Upper lobe of left lung (tissue), 6 donors: ENCODE measurements around the gene TPSB2. TPM values are rescaled to one million over a fixed set of nuclear protein-coding genes. Genes with fewer than 3 reads are reported as not detected.
A peak's percentile ranks its signal among the peaks of the same experiment; 100 is the strongest.

Experiments used
- ATAC-seq, 2 donors: fragments of 200-7000 bp; cut with Tn5 transposase; one replicate each; pipeline ENCODE4 v1.9.1; 2022; ENCODE audit warnings: mild to moderate bottlenecking in 2 of 2, moderate library complexity in 2 of 2; ENCODE audit not compliant: low FRiP score in 2 of 2
- DNase-seq, 2 donors: peaks; one replicate each; pipeline ENCODE4 v3.0.0-alpha.2; 2019 to 2020
- H3K27ac ChIP-seq, 4 donors: fragments of 200-600 bp; sonication (generic); one replicate each; pipeline ENCODE4 v1.5.1; 2016 to 2019
- H3K27me3 ChIP-seq, 4 donors: fragments of 200-600 bp; sonication (generic); one replicate each; pipeline ENCODE4 v1.5.1; 2017 to 2019
- H3K36me3 ChIP-seq, 4 donors: fragments of 200-600 bp; sonication (generic); one replicate each; pipeline ENCODE4 v1.5.1; 2016 to 2019
- H3K4me1 ChIP-seq, 4 donors: fragments of 200-600 bp; sonication (generic); one replicate each; pipeline ENCODE4 v1.5.1; 2018 to 2019
- H3K4me3 ChIP-seq, 4 donors: fragments of 200-600 bp; sonication (generic); one replicate each; pipeline ENCODE4 v1.5.1; 2017 to 2019; ENCODE audit warnings: mild to moderate bottlenecking in 2 of 4, moderate library complexity in 1 of 4
- H3K9me3 ChIP-seq, 4 donors: fragments of 200-600 bp; sonication (generic); one replicate each; pipeline ENCODE4 v1.5.1; 2018 to 2019
- EP300 ChIP-seq, 4 donors: sonication (generic); formaldehyde crosslinking; IDR thresholded peaks; one replicate each; pipeline ENCODE4 v1.5.1; 2017; ENCODE audit warnings: antibody characterized with exemption in 4 of 4, control low read depth in 2 of 4
- POLR2A ChIP-seq, 4 donors: fragments of 450-650 bp; IDR thresholded peaks; one replicate each; pipeline ENCODE4 v1.5.1; 2016 to 2017; ENCODE audit warnings: antibody characterized with exemption in 4 of 4, mild to moderate bottlenecking in 2 of 4
- POLR2AphosphoS5 ChIP-seq, 2 donors: sonication (generic); formaldehyde crosslinking; IDR thresholded peaks; one replicate each; pipeline ENCODE4 v1.5.1; 2017; ENCODE audit warnings: antibody characterized with exemption in 2 of 2
- WGBS, 2 donors: methylation state at CpG; one replicate each; pipeline ENCODE4 v1.1.5; 2017 to 2018; 5-methylcytosine and 5-hydroxymethylcytosine counted together
- total RNA-seq, 6 donors: library from RNA; depleted of rRNA in 4 of 6; stranded (reverse); fragments of >200 nt in 4 of 6; gene quantifications; one replicate each; pipeline versions ENCODE4 v1.1.0 to v1.2.1, GENCODE V29; 2016 to 2021
- TF ChIP-seq, protein P1 (sequence below), 6 experiments: fragments of 450-650 bp in 4 of 6; fragments of 200-600 bp in 2 of 6; sonication (generic) in 2 of 6; IDR thresholded peaks; one replicate each; pipeline ENCODE4 v1.5.1; 2016 to 2019; ENCODE audit warnings: antibody characterized with exemption in 6 of 6
- donor health status: DM: no; HTN: no; CAD: no; lungs with moderate emphysema.
- donor health status: DM: no; HTN: yes; CAD: no; lungs with severe emphysema.

Gene TPSB2
- total RNA-seq, 6 donors from 2014 or later = 10.5 to 329 (median 70.7) TPM

DNA sequence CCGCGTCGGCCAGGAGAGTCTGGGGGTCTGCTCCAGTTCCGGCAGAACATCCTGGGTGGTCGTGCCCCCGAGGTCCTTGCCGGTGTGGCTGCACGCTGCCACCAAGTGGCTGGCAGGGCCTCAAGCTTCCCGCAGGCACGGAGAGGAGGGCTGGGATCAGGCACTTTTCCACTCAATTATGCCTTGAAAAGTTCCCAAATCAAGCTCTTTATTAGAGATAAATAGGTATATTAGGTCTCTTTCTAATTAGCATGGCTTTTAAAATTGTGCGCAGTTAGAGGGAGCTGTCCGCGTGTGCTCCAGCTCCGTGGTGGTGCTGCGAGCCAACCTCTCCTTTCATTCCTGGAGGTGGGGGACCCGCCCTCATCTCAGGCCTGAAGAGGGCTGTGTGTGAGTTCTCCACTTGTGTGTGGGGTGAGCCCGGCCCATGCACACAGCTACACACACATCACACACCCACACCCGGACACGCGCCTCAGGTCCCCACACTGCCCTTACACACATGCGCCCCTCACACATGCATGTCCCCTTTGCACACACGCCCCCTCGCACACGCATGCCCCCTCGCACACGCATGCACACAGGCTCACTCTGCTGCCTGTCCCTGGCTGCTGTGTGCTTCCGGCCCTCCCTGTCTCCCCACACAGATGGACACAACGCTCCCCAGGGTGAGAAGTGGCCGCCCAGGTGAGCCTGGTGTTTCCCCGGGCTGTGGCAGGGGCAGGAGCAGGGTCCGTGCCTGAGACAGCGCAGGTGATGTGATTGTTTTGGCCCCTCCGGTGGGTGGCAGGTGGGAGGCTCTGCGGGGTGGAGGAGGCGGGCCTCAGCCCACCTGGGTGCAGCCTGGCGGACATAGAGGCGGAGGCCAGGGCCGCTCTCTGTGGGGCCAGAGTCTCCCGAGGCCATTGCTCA is 48.3 kb downstream of the TPSB2 start:
- TF ChIP-seq POLR2AphosphoS5 (IDR thresholded peaks at IDR 0.05) (no peak), POLR2A (IDR thresholded peaks at IDR 0.05) (no peak), EP300 (IDR thresholded peaks at IDR 0.05) (no peak)
- TF ChIP-seq, protein P1, sequence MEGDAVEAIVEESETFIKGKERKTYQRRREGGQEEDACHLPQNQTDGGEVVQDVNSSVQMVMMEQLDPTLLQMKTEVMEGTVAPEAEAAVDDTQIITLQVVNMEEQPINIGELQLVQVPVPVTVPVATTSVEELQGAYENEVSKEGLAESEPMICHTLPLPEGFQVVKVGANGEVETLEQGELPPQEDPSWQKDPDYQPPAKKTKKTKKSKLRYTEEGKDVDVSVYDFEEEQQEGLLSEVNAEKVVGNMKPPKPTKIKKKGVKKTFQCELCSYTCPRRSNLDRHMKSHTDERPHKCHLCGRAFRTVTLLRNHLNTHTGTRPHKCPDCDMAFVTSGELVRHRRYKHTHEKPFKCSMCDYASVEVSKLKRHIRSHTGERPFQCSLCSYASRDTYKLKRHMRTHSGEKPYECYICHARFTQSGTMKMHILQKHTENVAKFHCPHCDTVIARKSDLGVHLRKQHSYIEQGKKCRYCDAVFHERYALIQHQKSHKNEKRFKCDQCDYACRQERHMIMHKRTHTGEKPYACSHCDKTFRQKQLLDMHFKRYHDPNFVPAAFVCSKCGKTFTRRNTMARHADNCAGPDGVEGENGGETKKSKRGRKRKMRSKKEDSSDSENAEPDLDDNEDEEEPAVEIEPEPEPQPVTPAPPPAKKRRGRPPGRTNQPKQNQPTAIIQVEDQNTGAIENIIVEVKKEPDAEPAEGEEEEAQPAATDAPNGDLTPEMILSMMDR (IDR thresholded peaks at IDR 0.05) = no peak
- WGBS, 2 donors = 49 to 69% methylated on average over 21 to 38 of the region's 39 CpGs
- Histone ChIP-seq H3K27ac (peak overlapping the region in 3 of 4 donors; percentile 48 to 79 (median 59)), H3K4me1 (peaks cover 10 to 30% (median 17%) of the 10 kb centered on the region in 4 donors), H3K4me3 (peak overlapping the region in 3 of 4 donors; percentile 6 to 37 (median 9)), H3K36me3 (no peaks in the 10 kb centered on the region), H3K27me3 (no peaks in the 10 kb centered on the region), H3K9me3 (no peaks in the 10 kb centered on the region)
- DNase-seq (no peak), ATAC-seq (peak in 1 of 2 donors; percentile 5)

DNA sequence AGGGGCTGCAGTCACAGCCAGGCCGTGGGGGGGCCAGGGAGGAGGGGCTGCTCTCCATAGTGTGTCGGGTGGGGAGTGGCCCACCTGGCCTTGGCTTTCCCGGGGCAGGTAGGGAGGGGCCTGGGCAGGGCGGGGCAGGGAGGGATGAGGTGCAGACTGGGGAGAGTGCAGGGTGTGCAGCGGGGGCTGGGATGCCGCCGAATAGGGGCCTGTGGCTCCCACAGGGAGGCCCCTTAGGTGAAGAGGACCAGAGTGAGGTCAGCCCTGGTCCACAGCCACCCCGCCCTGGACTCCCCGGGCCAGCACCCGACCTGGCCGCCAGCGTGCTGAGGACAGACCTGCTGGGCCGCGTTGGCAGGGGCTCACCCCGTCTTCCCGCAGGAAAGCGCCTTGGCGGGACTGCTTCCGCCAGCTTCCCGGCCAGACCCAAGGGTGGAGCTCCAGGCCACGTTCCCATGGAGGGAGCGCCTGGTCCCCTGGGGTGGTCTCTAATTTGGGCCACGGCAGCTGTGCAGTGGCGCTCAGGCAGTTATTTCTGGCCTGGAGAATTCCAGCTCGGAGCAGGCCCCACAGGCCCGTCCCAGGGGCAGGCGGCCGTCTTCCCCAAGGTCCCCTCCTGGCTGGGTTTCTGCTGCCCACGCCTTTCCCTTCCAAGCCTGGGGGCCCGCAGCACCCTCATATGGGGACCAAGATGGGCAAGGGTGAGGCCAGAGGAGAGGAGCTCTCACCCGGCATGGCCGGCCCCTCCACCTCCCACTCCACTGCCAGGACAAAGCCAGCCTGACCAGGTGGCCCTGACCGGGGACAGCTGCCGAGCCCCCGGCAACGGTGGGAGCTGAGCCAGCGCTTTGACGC is 49.2 kb downstream of the TPSB2 start:
- no peak overlapping the region for H3K4me3 ChIP-seq
- 67 to 70% methylated on average over 9 to 33 of the region's 38 CpGs for WGBS, 2 donors
- H3K4me1 ChIP-seq = peaks cover 10 to 30% (median 17%) of the 10 kb centered on the region in 4 donors
- ATAC-seq = no peak
- H3K27ac ChIP-seq = peak overlapping the region in 3 of 4 donors; percentile 48 to 59 (median 52)
- DNase-seq = no peak
- no peaks in the 10 kb centered on the region for H3K9me3 ChIP-seq
- H3K27me3 ChIP-seq = no peaks in the 10 kb centered on the region
- no peaks in the 10 kb centered on the region for H3K36me3 ChIP-seq
- TF ChIP-seq, protein P1 (IDR thresholded peaks at IDR 0.05) = no peak
- TF ChIP-seq EP300 (IDR thresholded peaks at IDR 0.05) (peak in 1 of 4 donors; percentile 29), POLR2AphosphoS5 (IDR thresholded peaks at IDR 0.05) (peak in 1 of 2 donors; percentile 17)

Other genes starting within 250 kb of the TPSB2 start
- 1 to 10 TPM in 2 of 6 donors, under 1 TPM in 4; 0.14 to 1.1 (median 0.57) TPM for gene SOX8, start 248.4 kb downstream of the TPSB2 start, total RNA-seq
- gene SSTR5, start 157.4 kb downstream of the TPSB2 start, total RNA-seq = not detected
- under 1 TPM in 1 of 6 donors, not detected in 5; 0.30 TPM for gene C1QTNF8, start 133.9 kb downstream of the TPSB2 start, total RNA-seq
- gene CACNA1H, start 77.1 kb downstream of the TPSB2 start, total RNA-seq = 10 to 100 TPM in 2 of 6 donors, 1 to 10 TPM in 4; 6.4 to 46.1 (median 9.3) TPM
- 10 to 100 TPM in 1 of 6 donors, 1 to 10 TPM in 2, under 1 TPM in 1, not detected in 2; 0.61 to 38.8 (median 3.7) TPM for gene TPSG1, start 4.9 kb downstream of the TPSB2 start, total RNA-seq
- gene TPSAB1, start 10.5 kb upstream of the TPSB2 start, total RNA-seq = 100 to 1,000 TPM in 3 of 6 donors, 10 to 100 TPM in 2, 1 to 10 TPM in 1; 6.4 to 207 (median 99.8) TPM
- 10 to 100 TPM in 2 of 6 donors, 1 to 10 TPM in 4; 1.3 to 14.0 (median 6.4) TPM for gene TPSD1, start 25.9 kb upstream of the TPSB2 start, total RNA-seq
- 100 to 1,000 TPM in 1 of 6 donors, 10 to 100 TPM in 5; 51.4 to 113 (median 92.0) TPM for gene UBE2I, start 79.5 kb upstream of the TPSB2 start, total RNA-seq
- gene BAIAP3, start 103.5 kb upstream of the TPSB2 start, total RNA-seq = 10 to 100 TPM in 3 of 6 donors, 1 to 10 TPM in 3; 3.2 to 57.6 (median 11.5) TPM
- gene TSR3, start 121.7 kb upstream of the TPSB2 start, total RNA-seq = 10 to 100 TPM; 55.6 to 74.5 (median 65.1) TPM
- 100 to 1,000 TPM in 1 of 6 donors, 10 to 100 TPM in 5; 32.8 to 106 (median 93.0) TPM for gene GNPTG, start 121.7 kb upstream of the TPSB2 start, total RNA-seq
- gene UNKL, start 184.5 kb upstream of the TPSB2 start, total RNA-seq = 10 to 100 TPM in 5 of 6 donors, 1 to 10 TPM in 1; 7.6 to 83.8 (median 28.0) TPM
- 10 to 100 TPM in 3 of 6 donors, 1 to 10 TPM in 3; 3.1 to 16.3 (median 9.9) TPM for gene UQCC4, start 190.6 kb upstream of the TPSB2 start, total RNA-seq
- gene PERCC1, start 200.9 kb upstream of the TPSB2 start, total RNA-seq = 1 to 10 TPM in 1 of 6 donors, under 1 TPM in 1, not detected in 4; 0.27 to 2.2 TPM
- gene CCDC154, start 214.4 kb upstream of the TPSB2 start, total RNA-seq = 1 to 10 TPM in 4 of 6 donors, under 1 TPM in 1, not detected in 1; 0.30 to 5.4 (median 2.9) TPM
- gene CLCN7, start 244.8 kb upstream of the TPSB2 start, total RNA-seq = 100 to 1,000 TPM in 4 of 6 donors, 10 to 100 TPM in 2; 78.0 to 463 (median 147) TPM